ENCODE data around the gene GAS7. TPM values are rescaled to one million over a fixed set of nuclear protein-coding genes. Genes with fewer than 3 reads are reported as not detected.

GAS7 gene
- total RNA-seq, 1 donor from 2014 or later, result 2.9 TPM

- H3K27ac Mint-ChIP-seq, result no peak overlapping the region
- peaks cover 38% of the 10 kb centered on the region for H3K4me1 Mint-ChIP-seq
- no peak overlapping the region for H3K4me3 Mint-ChIP-seq
- Histone ChIP-seq H3K27me3 (peaks cover 3% of the 10 kb centered on the region), H3K27ac (no peak overlapping the region), H3K36me3 (no peaks in the 10 kb centered on the region), H3K4me1 (peaks cover 19% of the 10 kb centered on the region), H3K79me2 (ENCODE audit: low read depth) (no peaks in the 10 kb centered on the region), H3K4me3 (no peak overlapping the region), H4K20me1 (ENCODE audit: low read depth) (no peaks in the 10 kb centered on the region), H2AFZ (replicated peaks) (no peak overlapping the region), H3K9me3 (ENCODE audit: low read depth) (no peaks in the 10 kb centered on the region), H3K9ac (no peak overlapping the region), H3F3A (ENCODE audit: low read depth) (no peaks in the 10 kb centered on the region), H3K4me2 (no peak overlapping the region)
- peaks cover 10% of the 10 kb centered on the region for H3K27me3 Mint-ChIP-seq (ENCODE audit: insufficient read depth, low read depth)
- H3K36me3 Mint-ChIP-seq, result no peaks in the 10 kb centered on the region
- no peak for DNase-seq (ENCODE audit: low spot score)
- H3K9me3 Mint-ChIP-seq, result peaks cover 3% of the 10 kb centered on the region
- no peak for TF ChIP-seq CTCF (IDR thresholded peaks at IDR 0.05)
- TF ChIP-seq EZH2 (IDR thresholded peaks at IDR 0.05), result no peak
- no peak for TF ChIP-seq EZH2phosphoT487 (IDR thresholded peaks at IDR 0.05)
Measured at GRCh38 chr17:9895923-9896322, 302.5 kb downstream of the GAS7 start.

- Histone ChIP-seq H3K4me2 (no peak overlapping the region), H3K36me3 (no peaks in the 10 kb centered on the region), H3K4me1 (peaks cover 9% of the 10 kb centered on the region), H3K79me2 (ENCODE audit: low read depth) (no peaks in the 10 kb centered on the region), H2AFZ (replicated peaks) (no peak overlapping the region), H3K9me3 (ENCODE audit: low read depth) (no peaks in the 10 kb centered on the region), H3K4me3 (no peak overlapping the region), H3K9ac (no peak overlapping the region), H4K20me1 (ENCODE audit: low read depth) (no peaks in the 10 kb centered on the region), H3K27me3 (peaks cover 3% of the 10 kb centered on the region), H3K27ac (no peak overlapping the region), H3F3A (ENCODE audit: low read depth) (no peaks in the 10 kb centered on the region)
- peak overlapping the region; percentile 5 for H3K27ac Mint-ChIP-seq
- no peak for TF ChIP-seq CTCF (IDR thresholded peaks at IDR 0.05)
- no peak for TF ChIP-seq EZH2phosphoT487 (IDR thresholded peaks at IDR 0.05)
- TF ChIP-seq EZH2 (IDR thresholded peaks at IDR 0.05), result no peak
- DNase-seq (ENCODE audit: low spot score), result no peak
- H3K27me3 Mint-ChIP-seq (ENCODE audit: insufficient read depth, low read depth), result peaks cover 12% of the 10 kb centered on the region
- H3K9me3 Mint-ChIP-seq, result peaks cover under 1% of the 10 kb centered on the region
- peaks cover 26% of the 10 kb centered on the region for H3K4me1 Mint-ChIP-seq
- H3K4me3 Mint-ChIP-seq, result no peak overlapping the region
- no peaks in the 10 kb centered on the region for H3K36me3 Mint-ChIP-seq
Measured at GRCh38 chr17:9894231-9894630, 304.2 kb downstream of the GAS7 start.

- no peaks in the 10 kb centered on the region for H3K9me3 Mint-ChIP-seq
- no peaks in the 10 kb centered on the region for H3K9me3 ChIP-seq (ENCODE audit: low read depth)
- H3F3A ChIP-seq (ENCODE audit: low read depth), result no peaks in the 10 kb centered on the region
- no peak overlapping the region for H3K27ac Mint-ChIP-seq
- no peaks in the 10 kb centered on the region for H3K36me3 ChIP-seq
- H3K9ac ChIP-seq, result no peak overlapping the region
- peaks cover 12% of the 10 kb centered on the region for H3K27me3 Mint-ChIP-seq (ENCODE audit: insufficient read depth, low read depth)
- H4K20me1 ChIP-seq (ENCODE audit: low read depth), result no peaks in the 10 kb centered on the region
- no peak overlapping the region for H3K4me3 ChIP-seq
- TF ChIP-seq EZH2 (IDR thresholded peaks at IDR 0.05) (no peak), EZH2phosphoT487 (IDR thresholded peaks at IDR 0.05) (no peak), CTCF (IDR thresholded peaks at IDR 0.05) (no peak)
- no peaks in the 10 kb centered on the region for H3K36me3 Mint-ChIP-seq
- no peak overlapping the region for H3K27ac ChIP-seq
- H3K4me3 Mint-ChIP-seq, result no peak overlapping the region
- H3K79me2 ChIP-seq (ENCODE audit: low read depth), result no peaks in the 10 kb centered on the region
- no peak for DNase-seq (ENCODE audit: low spot score)
- no peak overlapping the region for H2AFZ ChIP-seq (replicated peaks)
- H3K4me2 ChIP-seq, result no peak overlapping the region
- peaks cover 9% of the 10 kb centered on the region for H3K4me1 ChIP-seq
- H3K27me3 ChIP-seq, result peaks cover 3% of the 10 kb centered on the region
- peaks cover 20% of the 10 kb centered on the region for H3K4me1 Mint-ChIP-seq
Measured at GRCh38 chr17:9893411-9894012, 304.9 kb downstream of the GAS7 start.
